GM19240 (cell line): ENCODE measurements around the gene PEX3.
"Not testable (repeated sequence)": the region's sequence is repeated elsewhere in the genome, so short reads cannot be mapped to it uniquely, and the experiment has no call there.

Source experiments
- DNase-seq: peaks from one replicate; pipeline ENCODE4 v3.0.0; 2011; ENCODE audit warnings: low spot score; ENCODE audit not compliant: insufficient read length

The PEX3 gene

DNA sequence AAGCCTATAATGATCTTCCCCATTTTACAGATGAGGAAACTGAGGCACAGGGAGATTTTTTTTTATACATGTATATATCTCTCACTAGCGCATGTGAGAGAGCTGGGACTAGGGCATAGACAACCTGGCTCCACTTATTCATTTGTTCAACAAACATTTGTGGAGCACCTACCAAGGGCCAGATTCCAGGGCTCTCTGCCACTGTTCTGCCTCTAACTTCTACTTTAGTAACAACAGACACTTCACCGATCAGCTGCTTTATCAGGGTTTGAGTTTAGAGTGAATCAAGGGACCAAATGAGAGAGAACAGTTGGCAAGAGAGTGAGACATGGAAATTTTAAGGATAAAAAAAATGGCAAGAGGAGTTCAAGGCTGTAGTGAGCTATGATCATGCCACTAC is 7.5 kb upstream of the PEX3 start:
- no peak for DNase-seq

DNA sequence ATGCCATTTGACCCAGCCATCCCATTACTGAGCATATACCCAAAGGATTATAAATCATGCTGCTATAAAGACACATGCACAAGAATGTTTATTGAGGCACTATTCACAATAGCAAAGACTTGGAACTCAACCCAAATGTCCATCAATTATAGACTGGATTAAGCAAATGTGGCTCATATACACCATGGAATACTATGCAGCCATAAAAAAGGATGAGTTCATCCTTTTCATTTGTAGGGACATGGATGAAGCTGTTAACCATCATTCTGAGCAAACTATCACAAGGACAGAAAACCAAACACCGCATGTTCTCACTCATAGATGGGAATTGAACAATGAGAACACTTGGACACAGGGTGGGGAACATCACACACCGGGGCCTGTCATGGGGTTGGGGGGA is 2.7 kb upstream of the PEX3 start:
- not testable (repeated sequence) for DNase-seq

DNA sequence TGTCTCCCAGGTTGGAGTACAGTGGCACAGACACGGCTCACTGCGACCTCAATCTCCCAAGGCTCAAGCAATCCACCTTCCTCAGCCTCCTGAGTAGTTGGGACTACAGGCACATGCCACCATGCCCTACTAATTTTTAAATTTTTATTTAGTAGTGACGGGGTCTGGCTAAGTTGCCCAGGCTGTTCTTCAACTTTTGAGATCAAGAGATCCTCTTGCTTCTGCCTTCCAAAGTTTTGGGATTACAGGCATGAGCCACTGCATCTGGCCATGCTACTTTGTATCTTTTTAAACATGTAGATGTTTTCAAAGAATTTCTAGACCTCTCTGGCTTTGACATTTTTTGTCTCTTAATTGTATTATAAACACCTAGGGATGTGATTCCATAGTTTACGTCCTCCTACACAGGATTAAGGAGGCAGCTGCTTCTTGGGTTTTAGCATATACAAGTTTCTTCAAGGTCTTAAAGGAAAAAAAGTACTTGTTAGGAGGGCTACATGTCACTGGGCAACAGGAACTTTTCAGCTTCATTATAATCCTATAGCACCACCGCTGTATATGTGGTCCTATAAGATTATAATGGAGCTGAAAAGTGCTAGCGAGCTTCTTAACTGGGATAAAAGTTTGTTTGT is 1.4 kb upstream of the PEX3 start:
- DNase-seq, result no peak

DNA sequence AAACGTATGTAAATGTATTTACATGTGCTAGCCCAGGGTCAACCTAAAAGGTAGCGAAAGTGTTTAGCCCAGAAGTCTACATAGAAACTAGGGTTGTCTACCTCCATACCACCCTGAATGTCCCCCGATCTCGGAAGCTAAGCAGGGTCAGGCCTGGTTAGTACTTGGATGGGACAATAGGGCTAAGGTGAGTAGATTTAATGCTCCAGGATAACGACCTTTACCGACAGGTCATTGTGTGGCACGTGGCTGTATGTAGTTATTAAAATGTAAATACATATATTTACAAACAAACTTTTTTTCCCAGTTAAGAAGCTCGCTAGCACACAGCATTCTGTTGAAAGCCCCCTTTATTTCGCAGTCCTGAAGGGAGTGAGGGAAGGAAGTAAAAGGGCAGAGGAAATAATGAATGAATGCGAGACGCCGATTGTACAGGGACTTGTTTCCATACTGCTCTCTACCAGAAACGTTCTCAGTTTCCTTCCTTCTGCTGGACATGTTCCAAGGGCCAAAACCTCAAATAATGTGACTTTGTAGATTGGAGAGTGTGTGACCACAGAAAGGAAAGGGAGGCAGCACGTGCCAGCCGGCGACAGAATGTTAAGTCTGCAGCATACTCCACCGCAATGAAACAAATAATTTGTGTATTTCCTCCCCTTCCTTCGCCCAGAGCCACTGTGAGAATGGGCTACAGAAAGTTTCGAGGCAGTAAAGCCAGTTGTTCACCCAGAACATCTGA is 722 bp upstream of the PEX3 start:
- DNase-seq, result no peak

DNA sequence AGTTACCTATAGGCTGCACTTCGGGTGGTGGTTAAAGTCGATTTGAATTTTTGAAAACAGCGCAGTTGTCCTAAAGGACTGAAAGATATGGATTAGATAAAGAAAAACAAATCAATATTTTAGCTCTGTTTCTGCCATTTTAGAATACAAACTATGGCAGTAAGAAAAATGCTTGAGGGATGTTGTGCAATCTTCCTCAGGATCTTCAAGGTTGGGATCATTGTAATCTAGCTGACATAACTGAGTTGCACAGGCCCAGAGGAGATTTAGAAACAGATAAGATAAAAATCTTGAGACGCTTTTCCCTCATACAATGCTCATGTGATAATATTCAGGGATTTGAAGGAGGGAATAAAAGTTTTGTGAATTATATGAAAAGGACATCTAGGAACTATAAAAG is 926 bp downstream of the PEX3 start:
- no peak for DNase-seq

DNA sequence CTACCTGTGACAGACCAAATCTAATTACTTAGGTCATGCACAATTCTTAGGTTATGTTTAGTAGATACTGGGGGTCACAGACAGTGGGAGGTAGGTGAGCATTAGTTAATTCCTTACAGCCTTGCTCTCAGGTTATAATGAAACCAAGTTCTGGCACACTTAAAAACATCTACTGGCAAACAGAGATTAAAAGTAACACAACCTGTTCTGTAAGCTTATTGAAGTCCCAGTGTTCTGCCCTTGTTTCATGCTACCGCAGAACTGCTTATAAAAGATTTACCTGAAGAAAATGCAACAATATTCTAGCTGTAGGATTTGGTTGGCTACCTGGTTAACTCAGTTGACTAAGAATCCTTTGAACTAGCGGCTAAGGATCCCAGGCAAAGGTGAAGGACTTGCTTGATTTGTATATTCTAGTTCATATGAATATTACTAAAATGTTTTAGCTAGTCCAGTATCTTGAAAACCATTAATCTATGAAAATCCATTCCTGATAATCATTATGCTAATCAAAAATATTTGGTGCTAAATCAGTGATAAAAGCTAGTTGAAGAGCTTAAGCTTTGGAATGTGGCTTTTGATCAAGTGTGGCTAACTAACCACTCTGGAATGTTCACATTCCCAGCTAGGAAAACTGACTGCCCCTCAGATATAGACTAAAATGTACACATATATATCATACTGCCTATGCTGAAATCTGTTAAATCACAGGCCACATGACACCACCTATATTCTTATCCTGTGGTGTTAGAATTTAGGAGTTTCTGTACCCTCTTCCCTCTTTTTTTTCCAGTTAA is 7.2 kb downstream of the PEX3 start:
- no peak for DNase-seq

DNA sequence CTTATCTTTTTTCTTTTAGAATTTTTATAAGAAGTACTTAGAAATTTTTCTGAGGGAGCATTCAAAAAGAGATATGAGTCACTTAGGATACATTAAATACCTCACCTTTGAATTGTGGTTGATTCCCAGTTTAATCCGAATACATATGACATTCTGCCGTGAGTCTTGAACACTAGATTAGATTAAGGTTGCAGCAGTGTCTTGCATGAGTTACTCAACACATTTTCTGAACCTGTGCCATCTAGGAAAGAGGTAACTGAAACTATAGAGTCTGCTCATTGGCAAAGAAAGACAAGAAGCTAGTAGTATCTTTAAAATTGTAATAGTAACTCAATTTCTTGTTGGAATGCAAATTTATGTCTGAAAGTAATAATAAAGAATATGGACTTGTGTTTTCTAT is 14.9 kb downstream of the PEX3 start:
- DNase-seq, result no peak

DNA sequence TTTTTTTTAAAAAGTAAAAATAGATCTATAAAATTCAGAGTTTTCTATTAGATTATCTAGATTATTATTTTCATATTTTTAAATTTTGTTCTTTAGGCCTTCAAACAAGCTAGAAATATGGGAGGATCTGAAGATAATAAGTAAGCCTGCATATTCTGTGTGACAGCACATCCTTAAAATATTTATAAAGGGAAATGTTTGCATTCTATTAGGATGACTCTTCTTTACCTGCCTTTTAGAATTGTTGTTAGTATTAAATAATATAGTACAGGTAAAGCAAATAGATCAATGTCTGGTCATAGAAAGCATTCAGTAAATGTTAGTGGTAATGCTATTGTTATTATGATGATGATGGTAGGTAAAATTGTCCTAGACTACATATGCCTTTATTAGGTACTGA is 17.4 kb downstream of the PEX3 start:
- DNase-seq, result no peak

DNA sequence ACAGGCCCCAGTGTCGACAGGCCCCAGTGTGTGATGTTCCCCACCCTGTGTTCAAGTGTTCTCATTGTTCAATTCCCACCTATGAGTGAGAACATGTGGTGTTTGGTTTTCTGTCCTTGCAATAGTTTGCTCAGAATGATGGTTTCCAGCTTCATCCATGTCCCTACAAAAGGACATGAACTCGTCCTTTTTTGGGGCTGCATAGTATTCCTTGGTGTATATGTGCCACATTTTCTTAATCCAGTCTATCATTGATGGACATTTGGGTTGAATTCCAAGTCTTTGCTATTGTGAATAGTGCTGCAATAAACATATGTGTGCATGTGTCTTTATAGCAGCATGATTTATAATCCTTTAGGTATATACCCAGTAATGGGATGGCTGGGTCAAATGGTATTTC is 18.2 kb downstream of the PEX3 start:
- DNase-seq, result not testable (repeated sequence)

DNA sequence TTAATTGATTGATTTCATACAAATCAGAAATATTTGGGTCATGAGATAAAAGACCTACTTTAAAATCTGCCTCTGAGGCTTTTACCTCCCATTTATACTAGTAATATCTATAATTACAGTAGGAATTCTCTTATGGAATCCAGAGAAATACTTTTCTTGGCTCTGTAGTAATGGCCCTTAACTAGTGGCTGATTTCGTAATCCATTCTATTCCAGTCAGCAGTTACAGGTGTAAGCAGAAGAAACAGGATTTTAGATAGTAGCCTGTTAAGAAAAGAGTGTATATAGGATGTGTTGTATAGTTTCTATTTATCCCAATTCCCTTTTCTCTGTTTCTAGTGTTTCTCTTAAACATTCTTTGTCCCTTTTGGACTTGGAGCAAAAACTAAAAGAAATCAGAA is 21.2 kb downstream of the PEX3 start:
- no peak for DNase-seq

DNA sequence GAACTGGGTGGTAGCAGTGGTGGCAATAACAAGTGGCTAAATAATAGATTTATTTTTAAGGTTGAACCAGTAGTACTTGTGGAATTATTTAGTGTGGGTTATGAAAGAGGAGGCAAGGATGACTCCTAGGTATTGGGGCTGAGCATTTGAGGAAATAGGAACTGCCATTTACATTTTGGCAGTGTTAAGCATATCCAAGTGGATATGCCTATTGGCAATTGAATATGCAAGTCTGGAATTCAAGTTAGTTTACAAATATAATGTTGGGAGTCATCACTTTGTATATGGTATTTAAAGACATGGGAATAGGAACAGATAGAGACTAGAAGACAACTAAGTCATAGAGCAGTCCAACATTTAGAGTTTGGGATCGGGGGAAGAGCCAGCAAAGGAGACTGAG is 25.9 kb downstream of the PEX3 start:
- no peak for DNase-seq

DNA sequence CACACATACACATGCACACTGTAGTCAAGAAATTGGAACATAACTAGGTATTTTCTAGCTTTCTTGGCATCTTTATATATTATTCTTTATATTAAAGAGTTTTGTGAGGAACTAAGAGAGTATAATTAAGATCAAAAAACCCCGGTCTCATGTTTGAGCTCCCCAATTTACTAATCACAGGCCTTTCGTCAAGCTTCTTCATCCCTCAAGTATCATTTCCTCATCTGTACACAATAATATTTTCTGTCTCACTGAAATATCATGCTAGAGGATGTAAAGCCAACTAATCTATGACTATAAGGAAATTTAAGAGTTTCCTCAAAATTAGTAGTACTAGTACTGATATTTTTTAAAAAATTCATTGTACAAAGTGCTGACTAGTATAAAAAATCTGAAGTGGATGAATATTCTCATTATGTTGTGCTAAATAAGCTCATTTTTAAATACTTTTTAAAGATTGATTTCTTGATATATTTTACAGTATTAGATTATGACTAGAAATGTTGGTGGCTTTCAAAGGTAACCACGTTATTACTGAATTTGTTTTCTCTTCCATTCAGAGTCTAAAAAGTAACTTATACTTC is 28.0 kb downstream of the PEX3 start:
- DNase-seq, result no peak

DNA sequence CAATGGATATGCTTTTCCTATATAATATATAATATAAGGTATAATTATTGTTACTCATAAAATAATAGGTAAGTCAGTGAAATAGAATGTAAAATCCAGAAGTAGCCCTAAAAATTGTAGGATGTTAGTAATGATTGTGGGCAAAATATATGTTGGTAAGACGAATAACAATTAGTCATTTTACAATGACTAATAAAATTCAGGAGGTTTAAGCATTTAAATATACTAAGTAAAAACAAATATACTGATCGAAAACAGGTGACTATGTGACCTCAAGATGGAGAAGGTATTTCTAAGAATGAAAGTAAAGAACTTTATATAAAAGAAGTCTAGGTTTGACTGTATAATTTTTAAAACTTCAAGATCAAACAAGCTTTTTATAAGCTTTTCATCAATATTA is 32.0 kb downstream of the PEX3 start:
- no peak for DNase-seq

DNA sequence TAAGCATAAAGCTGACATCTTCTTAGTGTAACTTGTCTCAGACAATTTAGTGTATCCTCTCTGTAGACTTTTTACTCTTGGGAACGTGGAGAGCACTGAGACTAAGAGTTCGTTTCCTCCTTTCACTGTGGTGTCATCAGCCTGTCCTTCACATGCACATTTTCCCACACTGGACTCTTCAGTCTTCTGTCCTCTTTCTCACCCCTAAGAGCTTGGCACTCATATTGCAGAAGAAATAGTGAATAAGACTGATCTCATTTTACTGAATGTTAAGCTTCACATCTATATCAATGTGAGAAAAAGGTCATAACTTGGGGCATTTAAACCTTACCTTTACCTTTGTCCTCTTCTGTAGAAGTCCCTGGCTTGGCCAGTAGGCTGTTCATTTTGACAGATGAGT is 35.4 kb downstream of the PEX3 start:
- DNase-seq, result no peak

DNA sequence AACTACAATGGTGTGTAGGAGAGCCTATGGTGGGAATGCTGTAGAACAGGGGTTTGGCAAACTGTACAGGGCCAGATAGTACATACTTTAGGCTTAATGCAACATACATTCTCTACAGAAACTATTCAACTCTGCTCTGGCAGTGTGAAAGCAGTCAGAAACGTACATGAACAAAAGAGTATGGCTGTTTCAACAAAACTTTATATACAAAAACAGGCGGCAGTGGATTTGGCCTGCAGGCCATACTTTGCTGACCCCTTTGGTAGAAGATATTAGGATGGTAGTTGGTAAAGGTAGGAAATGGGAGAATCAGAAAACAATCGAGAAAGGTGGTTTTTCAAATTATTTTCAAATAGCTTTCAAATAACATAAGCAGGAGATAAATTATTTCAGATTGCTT is 36.1 kb downstream of the PEX3 start:
- DNase-seq, result no peak

DNA sequence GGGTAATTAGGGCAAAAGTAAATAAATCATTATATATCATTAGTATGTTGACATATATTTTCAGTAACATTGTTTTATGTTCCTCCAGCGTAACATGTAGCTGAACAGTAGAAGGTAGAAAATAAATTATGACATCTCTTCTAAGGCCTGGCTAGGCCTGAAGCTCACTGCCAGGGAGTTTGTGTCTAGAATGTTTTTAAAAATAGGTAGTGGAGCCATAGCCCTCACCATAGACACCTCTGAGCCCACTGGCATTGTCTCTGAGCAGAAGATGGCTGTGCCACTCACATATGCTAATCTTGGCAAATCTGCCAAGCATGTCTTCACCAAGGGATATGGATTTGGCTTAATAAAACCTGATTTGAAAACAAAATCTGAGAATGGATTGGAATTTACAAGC is 39.6 kb downstream of the PEX3 start:
- DNase-seq, result no peak

DNA sequence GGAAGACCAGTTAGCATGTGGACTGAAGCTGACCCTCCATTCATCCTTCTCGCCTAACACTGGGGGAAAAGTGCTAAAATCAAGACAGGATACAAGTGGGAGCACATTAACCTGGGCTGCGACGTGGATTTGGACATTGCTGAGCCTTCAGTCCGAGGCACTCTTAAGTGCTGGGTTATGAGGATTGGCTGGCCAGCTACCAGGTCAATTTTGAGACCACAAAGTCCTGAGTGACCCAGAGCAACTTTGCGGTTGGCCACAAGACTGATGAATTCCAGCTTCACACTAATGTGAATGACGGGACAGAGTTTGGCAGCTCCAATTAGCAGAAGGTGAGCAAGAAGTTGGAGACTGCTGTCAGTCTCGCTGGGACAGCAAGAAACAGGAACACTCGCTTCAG is 40.2 kb downstream of the PEX3 start:
- no peak for DNase-seq

DNA sequence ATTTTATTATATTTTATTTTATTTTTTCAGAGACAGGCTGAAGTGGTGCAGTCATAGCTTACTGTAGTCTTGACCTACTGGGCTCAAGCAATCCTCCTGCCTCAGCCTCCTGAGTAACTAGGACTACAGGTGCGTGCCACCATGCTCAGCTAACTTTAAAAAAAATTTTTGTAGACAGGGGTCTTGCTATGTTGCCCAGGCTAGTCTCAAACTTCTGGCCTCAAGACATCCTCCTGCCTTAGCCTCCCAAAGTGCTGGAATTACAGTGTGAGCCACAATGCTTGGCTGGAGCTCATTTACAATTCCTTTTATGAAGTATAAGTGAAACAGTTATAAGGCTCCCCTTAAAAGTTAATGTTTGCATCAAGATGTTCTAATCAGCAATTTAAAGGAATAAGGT is 46.4 kb downstream of the PEX3 start:
- no peak for DNase-seq

DNA sequence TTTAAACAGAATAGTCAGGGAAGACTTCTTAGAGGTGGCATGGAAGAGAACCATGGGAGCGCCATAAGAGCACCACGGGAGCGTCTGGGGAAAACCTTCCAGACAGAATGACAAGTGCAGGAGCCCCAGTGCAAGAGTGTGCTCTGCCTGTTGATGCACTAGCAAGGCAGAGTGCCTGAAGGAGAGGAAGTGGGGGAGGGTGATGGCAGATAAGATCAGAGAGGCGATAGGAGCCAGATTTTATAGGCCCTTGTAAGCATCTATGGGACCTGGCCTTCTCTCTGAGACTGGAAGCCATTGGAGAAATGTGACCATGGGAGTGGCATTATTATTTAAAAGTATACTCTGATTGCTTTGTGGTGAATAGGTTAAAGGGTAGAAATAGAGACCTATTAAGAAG is 47.8 kb downstream of the PEX3 start:
- DNase-seq, result no peak

DNA sequence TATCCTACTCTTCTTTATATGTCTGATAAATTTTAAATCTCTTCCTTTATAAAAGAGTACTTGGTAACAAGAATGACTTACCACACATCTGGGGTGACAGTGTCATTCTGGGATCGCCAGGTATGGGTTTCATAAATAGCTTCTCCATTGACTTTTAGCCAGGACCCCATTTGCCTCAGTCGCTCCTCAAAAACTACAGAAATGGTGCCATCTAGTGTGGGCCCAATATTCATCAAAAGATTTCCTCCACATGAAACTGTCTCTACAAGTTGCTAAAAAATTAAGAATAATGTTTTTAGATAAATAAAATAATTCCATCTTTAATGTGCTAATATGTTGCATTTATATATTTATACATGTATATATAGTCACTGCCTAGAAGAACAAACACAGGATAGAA is 51.2 kb downstream of the PEX3 start:
- DNase-seq, result no peak

DNA sequence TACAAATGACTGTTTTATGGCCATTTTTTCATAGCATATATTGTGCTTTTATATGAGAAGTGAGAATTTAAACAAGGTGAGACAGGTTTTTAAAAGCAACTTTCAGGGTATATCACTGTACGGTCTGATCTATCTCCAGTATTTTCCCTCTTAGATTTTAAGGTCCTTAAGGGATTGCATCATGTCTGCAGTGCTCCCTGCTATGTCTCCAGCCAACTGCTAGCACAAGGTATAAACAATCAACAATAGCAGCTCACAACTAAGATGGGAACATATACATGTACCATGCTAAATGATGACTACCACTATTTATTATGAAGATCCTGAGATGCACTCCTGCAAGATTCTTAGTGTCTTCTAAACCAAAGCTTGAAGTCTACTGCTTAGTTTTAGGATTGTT is 53.8 kb downstream of the PEX3 start:
- DNase-seq, result no peak

DNA sequence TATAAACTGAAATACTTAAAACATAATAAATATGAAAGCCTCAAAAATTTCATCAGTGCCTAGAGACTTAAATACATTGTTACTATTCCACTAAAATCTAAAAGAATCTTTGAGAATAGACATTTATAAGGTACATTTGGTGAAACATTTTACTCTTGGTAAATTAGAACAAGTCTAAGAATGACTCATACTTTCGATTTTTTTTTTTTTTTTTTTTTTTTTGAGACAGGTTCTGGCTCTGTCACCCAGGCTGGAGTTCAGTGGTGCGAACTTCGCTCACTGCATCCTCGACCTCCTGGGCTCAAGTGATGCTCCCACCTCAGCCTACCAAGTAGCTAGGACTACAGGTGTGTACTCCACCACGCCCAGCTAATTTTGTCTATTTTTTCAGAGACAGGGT is 54.5 kb downstream of the PEX3 start:
- no peak for DNase-seq
